ENCODE data around the gene MAPK8. TPM values are rescaled to one million over a fixed set of nuclear protein-coding genes. Genes with fewer than 3 reads are reported as not detected.

MAPK8 gene
- total and polyA plus RNA-seq, 9 of the 15 experiments (the other 6 are each of a cell fraction or from before 2014, with no cell fraction given): 6.4 to 159 (median 71.0) TPM

GRCh38 chr10:48468866-48469511 lies 162.5 kb downstream of the MAPK8 start (continued):
- no peak for TF ChIP-seq ZNF696 (CRISPR knock-in tag; conservative IDR thresholded peaks at IDR 0.05)
- peak; percentile 68; the same call in 1 of the 2 replicates for TF ChIP-seq E2F3 (CRISPR knock-in tag; IDR thresholded peaks at IDR 0.05)
- TF ChIP-seq ZNF717 (CRISPR knock-in tag; IDR thresholded peaks at IDR 0.05): 0 out of 2 replicates have a peak, but pooled peaks have one; percentile 24
- TF ChIP-seq MAZ (CRISPR knock-in tag; conservative IDR thresholded peaks at IDR 0.05 in 1 of 2, IDR thresholded peaks at IDR 0.05 in 1 of 2): peak in 1 of 2 experiments; percentile 59; a peak in 2 of 4 replicates
- TF ChIP-seq CREB3 (tag; conservative IDR thresholded peaks at IDR 0.05; ENCODE audit: low read depth): peak; percentile 78; the same call in 1 of the 2 replicates
- TF ChIP-seq ZNF282 (CRISPR knock-in tag; IDR thresholded peaks at IDR 0.05): no peak
- TF ChIP-seq RBFOX2 (IDR thresholded peaks at IDR 0.05; ENCODE audit: low read depth, low read length): peak; percentile 59
- peak; percentile 23; the same call in 1 of the 2 replicates for TF ChIP-seq ZNF695 (CRISPR knock-in tag; IDR thresholded peaks at IDR 0.05)
- 0 out of 2 replicates have a peak, but pooled peaks have one; percentile 38 for TF ChIP-seq ZKSCAN3 (CRISPR knock-in tag; IDR thresholded peaks at IDR 0.05)
- TF ChIP-seq CEBPB (tag; IDR thresholded peaks at IDR 0.05): no peak
- peak; percentile 48; the same call in 1 of the 2 replicates for TF ChIP-seq ZNF133 (CRISPR knock-in tag; IDR thresholded peaks at IDR 0.05)
- TF ChIP-seq NEUROD1 (IDR thresholded peaks at IDR 0.05; ENCODE audit: borderline replicate concordance, low read depth, low read length, partially characterized antibody): peak; percentile 25
- 0 out of 2 replicates have a peak, but pooled peaks have one; percentile 16 for TF ChIP-seq GMEB1 (CRISPR knock-in tag; IDR thresholded peaks at IDR 0.05)
- no peak for TF ChIP-seq ZNF316 (IDR thresholded peaks at IDR 0.05)
- no peak for TF ChIP-seq CBFB (CRISPR knock-in tag; IDR thresholded peaks at IDR 0.05)
- no peak for TF ChIP-seq DIDO1 (tag; IDR thresholded peaks at IDR 0.05; ENCODE audit: low read depth)
- TF ChIP-seq PHF8 (IDR thresholded peaks at IDR 0.05; ENCODE audit: borderline replicate concordance, low read length): 0 out of 2 replicates have a peak, but pooled peaks have one; percentile 21
- peak; percentile 51; the same call in 1 of the 2 replicates for TF ChIP-seq GTF2A2 (tag; IDR thresholded peaks at IDR 0.05)
- no peak for TF ChIP-seq ZNF436 (CRISPR knock-in tag; IDR thresholded peaks at IDR 0.05)
- TF ChIP-seq ZNF561 (CRISPR knock-in tag; conservative IDR thresholded peaks at IDR 0.05): peak; percentile 9; the same call in 1 of the 2 replicates
- no peak for TF ChIP-seq ZNF354B (CRISPR knock-in tag; IDR thresholded peaks at IDR 0.05)
- 0 out of 2 replicates have a peak, but pooled peaks have one; percentile 30 for TF ChIP-seq MTF1 (CRISPR knock-in tag; IDR thresholded peaks at IDR 0.05; ENCODE audit: borderline replicate concordance)
- TF ChIP-seq HMG20A (CRISPR knock-in tag; conservative IDR thresholded peaks at IDR 0.05): no peak
- TF ChIP-seq DNMT1 (IDR thresholded peaks at IDR 0.05): no peak
- TF ChIP-seq ILF3 (IDR thresholded peaks at IDR 0.05; ENCODE audit: borderline replicate concordance): no peak
- TF ChIP-seq MTA3 (IDR thresholded peaks at IDR 0.05; ENCODE audit: borderline replicate concordance): no peak
- no peak for TF ChIP-seq ZNF23 (CRISPR knock-in tag; IDR thresholded peaks at IDR 0.05)
- peak; percentile 31; the same call in 1 of the 2 replicates for TF ChIP-seq ZNF644 (tag; IDR thresholded peaks at IDR 0.05; ENCODE audit: low read depth)

Data from K562 (cell line).